Activated CD4-positive, alpha-beta T cell treated with anti-CD3 and anti-CD28 coated beads, Interleukin-10, Interleukin-2, amounts not matched to agents 100 ng/mL and 50 ng/mL, durations not matched to agents 16 hours and 8 hours (primary cell): ENCODE measurements around the gene SLC25A40.
"Not testable (repeated sequence)": the region's sequence is repeated elsewhere in the genome, so short reads cannot be mapped to it uniquely, and the experiment has no call there.

ENCODE experiments used
- DNase-seq: peaks from one replicate; pipeline ENCODE4 v3.0.0-alpha.2; 2020

The SLC25A40 gene

GRCh38 chr7:87876040-87876868 is at the start of gene SLC25A40, which contains the start of gene DBF4:
SLC25A40 (minus strand) TSS chr7:87876360; CDS start chr7:87858727, 17,633 bp downstream.
DBF4 (plus strand) TSS chr7:87876493; CDS start chr7:87876733, 240 bp downstream.
- peak; percentile 97 for DNase-seq

GRCh38 chr7:87922759-87923395 is 46.7 kb upstream of the SLC25A40 start:
- not testable (repeated sequence) for DNase-seq

- DNase-seq = no peak
Measured at GRCh38 chr7:87920578-87920977, 44.4 kb upstream of the SLC25A40 start.

- no peak for DNase-seq
Measured at GRCh38 chr7:87919875-87920274, 43.7 kb upstream of the SLC25A40 start.

GRCh38 chr7:87918740-87919139 is 42.6 kb upstream of the SLC25A40 start:
- DNase-seq = no peak

- DNase-seq = no peak
Measured at GRCh38 chr7:87912121-87912520, 36.0 kb upstream of the SLC25A40 start.

- not testable (repeated sequence) for DNase-seq
Measured at GRCh38 chr7:87908814-87909213, 32.7 kb upstream of the SLC25A40 start.

- not testable (repeated sequence) for DNase-seq
Measured at GRCh38 chr7:87907136-87907906, 31.2 kb upstream of the SLC25A40 start.

GRCh38 chr7:87899255-87899654 is 23.1 kb upstream of the SLC25A40 start:
- DNase-seq = no peak

- no peak for DNase-seq
Measured at GRCh38 chr7:87895363-87895762, 19.2 kb upstream of the SLC25A40 start.

GRCh38 chr7:87886875-87887274 is 10.7 kb upstream of the SLC25A40 start:
- peak; percentile 19 for DNase-seq

- no peak for DNase-seq
Measured at GRCh38 chr7:87885018-87885417, 8.9 kb upstream of the SLC25A40 start.

GRCh38 chr7:87882151-87882937 is 6.2 kb upstream of the SLC25A40 start:
- DNase-seq = no peak

- DNase-seq = no peak
Measured at GRCh38 chr7:87878208-87878735, 2.1 kb upstream of the SLC25A40 start.

- no peak for DNase-seq
Measured at GRCh38 chr7:87877366-87878040, 1.3 kb upstream of the SLC25A40 start.

- peak; percentile 61 for DNase-seq
Measured at GRCh38 chr7:87876869-87877234, 692 bp upstream of the SLC25A40 start.

- peak; percentile 26 for DNase-seq
Measured at GRCh38 chr7:87875151-87876039, 765 bp downstream of the SLC25A40 start.

GRCh38 chr7:87874066-87874465 is 2.1 kb downstream of the SLC25A40 start:
- no peak for DNase-seq

- not testable (repeated sequence) for DNase-seq
Measured at GRCh38 chr7:87873328-87873727, 2.8 kb downstream of the SLC25A40 start.

GRCh38 chr7:87872346-87872745 is 3.8 kb downstream of the SLC25A40 start:
- no peak for DNase-seq

GRCh38 chr7:87870471-87870870 is 5.7 kb downstream of the SLC25A40 start:
- no peak for DNase-seq
